ENCODE results near the gene IGF2BP3.
A peak's percentile ranks its signal among the peaks of the same experiment; 100 is the strongest.

Gene IGF2BP3

DNA sequence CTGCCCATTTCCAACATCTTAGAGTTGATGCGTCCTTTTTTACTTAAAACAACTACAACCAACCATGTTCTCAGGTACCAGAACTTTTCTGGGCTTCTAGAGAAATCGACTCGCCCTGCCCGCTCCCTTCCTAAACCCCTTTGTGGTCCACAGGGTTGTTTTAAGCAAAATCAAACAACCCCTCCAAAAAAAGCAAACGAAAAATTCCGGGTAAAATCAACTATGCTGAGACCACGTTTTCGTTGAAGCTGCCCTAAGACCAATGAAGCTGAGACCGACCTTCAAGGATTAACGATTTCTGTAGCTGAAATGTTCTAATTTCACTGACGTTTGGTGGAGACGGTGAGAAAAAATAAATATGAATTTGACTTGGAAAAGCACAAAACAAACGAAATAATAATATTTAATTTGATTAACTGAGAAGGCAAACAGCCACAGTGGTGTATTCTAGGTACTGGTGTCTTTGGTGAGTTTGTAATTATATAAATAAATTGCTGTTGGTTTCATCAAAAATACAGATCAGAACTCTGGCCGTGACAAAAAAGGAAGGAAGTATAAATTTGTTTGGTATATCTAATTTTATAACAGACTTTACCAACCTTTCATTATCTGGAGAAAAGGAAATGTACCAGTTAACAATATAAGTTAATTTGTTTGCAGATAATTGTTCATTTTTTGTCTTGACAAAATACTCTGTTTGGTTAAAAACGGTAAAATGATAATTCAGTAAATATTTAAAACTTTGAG lies 4.7 kb upstream of the IGF2BP3 start:
- POLR2A ChIA-PET: interaction anchor here (0.8 to 1.8 kb wide), 17 partner anchors 8 to 203 kb away, joined by 3 to 7 read pairs (median 3); partner anchors contain the start of genes MALSU1 and TRA2A
- TF ChIP-seq, protein P1, sequence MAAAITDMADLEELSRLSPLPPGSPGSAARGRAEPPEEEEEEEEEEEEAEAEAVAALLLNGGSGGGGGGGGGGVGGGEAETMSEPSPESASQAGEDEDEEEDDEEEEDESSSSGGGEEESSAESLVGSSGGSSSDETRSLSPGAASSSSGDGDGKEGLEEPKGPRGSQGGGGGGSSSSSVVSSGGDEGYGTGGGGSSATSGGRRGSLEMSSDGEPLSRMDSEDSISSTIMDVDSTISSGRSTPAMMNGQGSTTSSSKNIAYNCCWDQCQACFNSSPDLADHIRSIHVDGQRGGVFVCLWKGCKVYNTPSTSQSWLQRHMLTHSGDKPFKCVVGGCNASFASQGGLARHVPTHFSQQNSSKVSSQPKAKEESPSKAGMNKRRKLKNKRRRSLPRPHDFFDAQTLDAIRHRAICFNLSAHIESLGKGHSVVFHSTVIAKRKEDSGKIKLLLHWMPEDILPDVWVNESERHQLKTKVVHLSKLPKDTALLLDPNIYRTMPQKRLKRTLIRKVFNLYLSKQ (tag by site-specific recombination; IDR thresholded peaks at IDR 0.05; ENCODE audit: borderline replicate concordance): no peak
- TF ChIP-seq ZNF23 (tag by site-specific recombination; IDR thresholded peaks at IDR 0.05; ENCODE audit: borderline replicate concordance) (no peak), ZNF10 (tag by site-specific recombination; IDR thresholded peaks at IDR 0.05) (no peak), ZBTB8A (tag by site-specific recombination; IDR thresholded peaks at IDR 0.05) (0 out of 2 replicates have a peak, but pooled peaks have one; percentile 9), ZNF785 (tag by site-specific recombination; IDR thresholded peaks at IDR 0.05) (no peak), ZNF585B (tag by site-specific recombination; IDR thresholded peaks at IDR 0.05) (no peak), ZNF416 (tag by site-specific recombination; IDR thresholded peaks at IDR 0.05) (no peak), ZNF521 (tag by site-specific recombination; IDR thresholded peaks at IDR 0.05) (no peak), ZNF24 (tag by site-specific recombination; IDR thresholded peaks at IDR 0.05) (0 out of 2 replicates have a peak, but pooled peaks have one; percentile 15), ZNF138 (tag by site-specific recombination; IDR thresholded peaks at IDR 0.05; ENCODE audit: borderline replicate concordance) (no peak), ZFHX2 (tag by site-specific recombination; conservative IDR thresholded peaks at IDR 0.05) (no peak), ZBTB17 (tag by site-specific recombination; IDR thresholded peaks at IDR 0.05) (0 out of 2 replicates have a peak, but pooled peaks have one; percentile 8), ZSCAN30 (tag by site-specific recombination; IDR thresholded peaks at IDR 0.05) (no peak), SP7 (tag by site-specific recombination; IDR thresholded peaks at IDR 0.05) (no peak; the same call in 1 of the 2 replicates), ZNF571 (tag by site-specific recombination; IDR thresholded peaks at IDR 0.05) (no peak), ZNF548 (tag by site-specific recombination; IDR thresholded peaks at IDR 0.05) (no peak), ZNF544 (tag by site-specific recombination; IDR thresholded peaks at IDR 0.05) (no peak), ZBTB1 (tag by site-specific recombination; IDR thresholded peaks at IDR 0.05) (no peak), ZNF426 (tag by site-specific recombination; IDR thresholded peaks at IDR 0.05) (no peak), ZBTB21 (tag by site-specific recombination; IDR thresholded peaks at IDR 0.05) (0 out of 2 replicates have a peak, but pooled peaks have one; percentile 10), ZNF248 (tag by site-specific recombination; IDR thresholded peaks at IDR 0.05) (no peak)
- TF ChIP-seq, protein P2, sequence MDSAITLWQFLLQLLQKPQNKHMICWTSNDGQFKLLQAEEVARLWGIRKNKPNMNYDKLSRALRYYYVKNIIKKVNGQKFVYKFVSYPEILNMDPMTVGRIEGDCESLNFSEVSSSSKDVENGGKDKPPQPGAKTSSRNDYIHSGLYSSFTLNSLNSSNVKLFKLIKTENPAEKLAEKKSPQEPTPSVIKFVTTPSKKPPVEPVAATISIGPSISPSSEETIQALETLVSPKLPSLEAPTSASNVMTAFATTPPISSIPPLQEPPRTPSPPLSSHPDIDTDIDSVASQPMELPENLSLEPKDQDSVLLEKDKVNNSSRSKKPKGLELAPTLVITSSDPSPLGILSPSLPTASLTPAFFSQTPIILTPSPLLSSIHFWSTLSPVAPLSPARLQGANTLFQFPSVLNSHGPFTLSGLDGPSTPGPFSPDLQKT (IDR thresholded peaks at IDR 0.05; ENCODE audit: borderline replicate concordance, low read depth, low read length): no peak
- TF ChIP-seq, protein P3, sequence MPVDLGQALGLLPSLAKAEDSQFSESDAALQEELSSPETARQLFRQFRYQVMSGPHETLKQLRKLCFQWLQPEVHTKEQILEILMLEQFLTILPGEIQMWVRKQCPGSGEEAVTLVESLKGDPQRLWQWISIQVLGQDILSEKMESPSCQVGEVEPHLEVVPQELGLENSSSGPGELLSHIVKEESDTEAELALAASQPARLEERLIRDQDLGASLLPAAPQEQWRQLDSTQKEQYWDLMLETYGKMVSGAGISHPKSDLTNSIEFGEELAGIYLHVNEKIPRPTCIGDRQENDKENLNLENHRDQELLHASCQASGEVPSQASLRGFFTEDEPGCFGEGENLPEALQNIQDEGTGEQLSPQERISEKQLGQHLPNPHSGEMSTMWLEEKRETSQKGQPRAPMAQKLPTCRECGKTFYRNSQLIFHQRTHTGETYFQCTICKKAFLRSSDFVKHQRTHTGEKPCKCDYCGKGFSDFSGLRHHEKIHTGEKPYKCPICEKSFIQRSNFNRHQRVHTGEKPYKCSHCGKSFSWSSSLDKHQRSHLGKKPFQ (tag by site-specific recombination; IDR thresholded peaks at IDR 0.05): peak; percentile 16; the same call in 1 of the 2 replicates
- TF ChIP-seq, protein P4, sequence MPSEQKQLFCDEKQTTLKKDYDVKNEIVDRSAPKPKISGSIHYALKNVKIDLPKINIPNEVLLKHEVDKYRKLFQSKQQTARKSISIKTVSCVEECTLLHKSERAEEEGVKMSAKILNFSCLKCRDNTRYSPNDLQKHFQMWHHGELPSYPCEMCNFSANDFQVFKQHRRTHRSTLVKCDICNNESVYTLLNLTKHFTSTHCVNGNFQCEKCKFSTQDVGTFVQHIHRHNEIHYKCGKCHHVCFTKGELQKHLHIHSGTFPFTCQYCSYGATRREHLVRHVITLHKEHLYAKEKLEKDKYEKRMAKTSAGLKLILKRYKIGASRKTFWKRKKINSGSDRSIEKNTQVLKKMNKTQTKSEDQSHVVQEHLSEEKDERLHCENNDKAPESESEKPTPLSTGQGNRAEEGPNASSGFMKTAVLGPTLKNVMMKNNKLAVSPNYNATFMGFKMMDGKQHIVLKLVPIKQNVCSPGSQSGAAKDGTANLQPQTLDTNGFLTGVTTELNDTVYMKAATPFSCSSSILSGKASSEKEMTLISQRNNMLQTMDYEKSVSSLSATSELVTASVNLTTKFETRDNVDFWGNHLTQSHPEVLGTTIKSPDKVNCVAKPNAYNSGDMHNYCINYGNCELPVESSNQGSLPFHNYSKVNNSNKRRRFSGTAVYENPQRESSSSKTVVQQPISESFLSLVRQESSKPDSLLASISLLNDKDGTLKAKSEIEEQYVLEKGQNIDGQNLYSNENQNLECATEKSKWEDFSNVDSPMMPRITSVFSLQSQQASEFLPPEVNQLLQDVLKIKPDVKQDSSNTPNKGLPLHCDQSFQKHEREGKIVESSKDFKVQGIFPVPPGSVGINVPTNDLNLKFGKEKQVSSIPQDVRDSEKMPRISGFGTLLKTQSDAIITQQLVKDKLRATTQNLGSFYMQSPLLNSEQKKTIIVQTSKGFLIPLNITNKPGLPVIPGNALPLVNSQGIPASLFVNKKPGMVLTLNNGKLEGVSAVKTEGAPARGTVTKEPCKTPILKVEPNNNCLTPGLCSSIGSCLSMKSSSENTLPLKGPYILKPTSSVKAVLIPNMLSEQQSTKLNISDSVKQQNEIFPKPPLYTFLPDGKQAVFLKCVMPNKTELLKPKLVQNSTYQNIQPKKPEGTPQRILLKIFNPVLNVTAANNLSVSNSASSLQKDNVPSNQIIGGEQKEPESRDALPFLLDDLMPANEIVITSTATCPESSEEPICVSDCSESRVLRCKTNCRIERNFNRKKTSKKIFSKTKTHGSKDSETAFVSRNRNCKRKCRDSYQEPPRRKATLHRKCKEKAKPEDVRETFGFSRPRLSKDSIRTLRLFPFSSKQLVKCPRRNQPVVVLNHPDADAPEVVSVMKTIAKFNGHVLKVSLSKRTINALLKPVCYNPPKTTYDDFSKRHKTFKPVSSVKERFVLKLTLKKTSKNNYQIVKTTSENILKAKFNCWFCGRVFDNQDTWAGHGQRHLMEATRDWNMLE (tag by site-specific recombination; conservative IDR thresholded peaks at IDR 0.05; ENCODE audit: low read depth): no peak
- TF ChIP-seq, protein P5, sequence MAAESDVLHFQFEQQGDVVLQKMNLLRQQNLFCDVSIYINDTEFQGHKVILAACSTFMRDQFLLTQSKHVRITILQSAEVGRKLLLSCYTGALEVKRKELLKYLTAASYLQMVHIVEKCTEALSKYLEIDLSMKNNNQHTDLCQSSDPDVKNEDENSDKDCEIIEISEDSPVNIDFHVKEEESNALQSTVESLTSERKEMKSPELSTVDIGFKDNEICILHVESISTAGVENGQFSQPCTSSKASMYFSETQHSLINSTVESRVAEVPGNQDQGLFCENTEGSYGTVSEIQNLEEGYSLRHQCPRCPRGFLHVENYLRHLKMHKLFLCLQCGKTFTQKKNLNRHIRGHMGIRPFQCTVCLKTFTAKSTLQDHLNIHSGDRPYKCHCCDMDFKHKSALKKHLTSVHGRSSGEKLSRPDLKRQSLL (tag by site-specific recombination; IDR thresholded peaks at IDR 0.05): no peak
- TF ChIP-seq, protein P6, sequence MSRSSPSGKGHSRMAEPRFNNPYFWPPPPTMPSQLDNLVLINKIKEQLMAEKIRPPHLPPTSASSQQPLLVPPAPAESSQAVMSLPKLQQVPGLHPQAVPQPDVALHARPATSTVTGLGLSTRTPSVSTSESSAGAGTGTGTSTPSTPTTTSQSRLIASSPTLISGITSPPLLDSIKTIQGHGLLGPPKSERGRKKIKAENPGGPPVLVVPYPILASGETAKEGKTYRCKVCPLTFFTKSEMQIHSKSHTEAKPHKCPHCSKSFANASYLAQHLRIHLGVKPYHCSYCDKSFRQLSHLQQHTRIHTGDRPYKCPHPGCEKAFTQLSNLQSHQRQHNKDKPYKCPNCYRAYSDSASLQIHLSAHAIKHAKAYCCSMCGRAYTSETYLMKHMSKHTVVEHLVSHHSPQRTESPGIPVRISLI (tag by site-specific recombination; IDR thresholded peaks at IDR 0.05): no peak

More for the DNA sequence above, 4.7 kb upstream of the IGF2BP3 start:
- peak overlapping the region; percentile 97 for H3K27ac ChIP-seq (ENCODE audit: extremely low read depth, low read depth, low read length)
- no peaks in the 10 kb centered on the region for H3K9me3 ChIP-seq (ENCODE audit: control insufficient read depth, insufficient read depth, low read depth, low read length)
- H3K4me3 ChIP-seq (ENCODE audit: low read depth, low read length): peak overlapping the region; percentile 62
- peaks cover 28% of the 10 kb centered on the region for H3K4me1 ChIP-seq (ENCODE audit: control insufficient read depth, insufficient read depth, low read length)
- no peaks in the 10 kb centered on the region for H3K36me3 ChIP-seq (ENCODE audit: control insufficient read depth in 2 of 2, insufficient read depth in 1 of 2, low read length in 2 of 2)
- CTCF ChIA-PET: interaction anchor here (1.2 kb wide), 1 partner anchor 71 kb away, joined by 5 read pairs; no protein-coding TSS in a partner anchor

Data from HEK293 (cell line).